Neural cell (in vitro differentiated cells): ENCODE data around the gene VWF. TPM values are rescaled to one million over a fixed set of nuclear protein-coding genes. Genes with fewer than 3 reads are reported as not detected.

ENCODE experiments used
- H2AFZ ChIP-seq: fragments of 200-600, 300-800 bp; sonication (generic), shearing (Covaris generic); 2 replicates; pipeline ENCODE4 v1.6.0; 2014; ENCODE audit warnings: low read depth, mild to moderate bottlenecking, antibody characterized with exemption, low read length, moderate library complexity
- H3F3A ChIP-seq: fragments of 200-600 bp; shearing (Covaris generic); 2 replicates; pipeline ENCODE4 v1.6.1; 2016; ENCODE audit warnings: mild to moderate bottlenecking, moderate library complexity, mixed read lengths, antibody characterized with exemption, low read length; ENCODE audit not compliant: insufficient read depth, poor library complexity, severe bottlenecking
- H3K27ac ChIP-seq: fragments of 200-600, 300-800 bp; sonication (generic), shearing (Covaris generic); 2 replicates; pipeline ENCODE4 v1.5.1; 2014; ENCODE audit warnings: mild to moderate bottlenecking, low read length, moderate library complexity
- H3K27me3 ChIP-seq: fragments of 300-800, 200-600 bp; sonication (generic), shearing (Covaris generic); 2 replicates; pipeline ENCODE4 v1.6.0; 2014; ENCODE audit warnings: mild to moderate bottlenecking, low read depth, low read length, moderate library complexity; ENCODE audit not compliant: insufficient read depth
- H3K36me3 ChIP-seq: fragments of 300-800, 200-600 bp; sonication (generic), shearing (Covaris generic); 2 replicates; pipeline ENCODE4 v1.5.1; 2014; ENCODE audit warnings: mild to moderate bottlenecking, antibody characterized with exemption, low read length, moderate library complexity; ENCODE audit not compliant: insufficient read depth
- H3K4me2 ChIP-seq: fragments of 300-800, 200-600 bp; sonication (generic), shearing (Covaris generic); 2 replicates; pipeline ENCODE4 v1.6.0; 2014; ENCODE audit warnings: mild to moderate bottlenecking, low read length
- H3K4me3 ChIP-seq: fragments of 300-800, 200-600 bp; sonication (generic), shearing (Covaris generic); 2 replicates; pipeline ENCODE4 v1.5.1; 2014; ENCODE audit warnings: mild to moderate bottlenecking, low read length, moderate library complexity
- H3K79me2 ChIP-seq: fragments of 200-600 bp; shearing (Covaris generic); replicated peaks from 2 replicates; pipeline ENCODE4 v1.6.0; 2014; ENCODE audit warnings: mild to moderate bottlenecking, low read length, moderate library complexity; ENCODE audit not compliant: insufficient read depth
- H3K9ac ChIP-seq: fragments of 300-800, 200-600 bp; sonication (generic), shearing (Covaris generic); 2 replicates; pipeline ENCODE4 v1.6.1; 2016; ENCODE audit warnings: mild to moderate bottlenecking, low read length, mixed read lengths
- H3K9me2 ChIP-seq: fragments of 200-600 bp; shearing (Covaris generic); 2 replicates; pipeline ENCODE4 v1.6.1; 2016; ENCODE audit warnings: mild to moderate bottlenecking, low read length, mixed read lengths; ENCODE audit not compliant: insufficient read depth
- H3K9me3 ChIP-seq: fragments of 200-600, 300-800 bp; sonication (generic), shearing (Covaris generic); 2 replicates; pipeline ENCODE4 v1.6.1; 2016; ENCODE audit warnings: mild to moderate bottlenecking, mixed run types, low read length, moderate library complexity, mixed read lengths
- H4K20me1 ChIP-seq: fragments of 200-600 bp; shearing (Covaris generic); 2 replicates; pipeline ENCODE4 v1.6.1; 2016; ENCODE audit warnings: mild to moderate bottlenecking, mixed run types; ENCODE audit not compliant: insufficient read depth
- EP300 ChIP-seq: fragments of 450-650 bp; conservative IDR thresholded peaks from 2 replicates; pipeline ENCODE4 v1.6.1; 2014; ENCODE audit warnings: antibody characterized with exemption, mild to moderate bottlenecking, moderate library complexity; ENCODE audit not compliant: poor library complexity, severe bottlenecking
- EZH2 ChIP-seq: fragments of 200-600, 300-800 bp; shearing (Covaris generic), sonication (generic); IDR thresholded peaks from 2 replicates; pipeline ENCODE4 v1.6.1; 2014; ENCODE audit warnings: antibody characterized with exemption, low read length, borderline replicate concordance, mild to moderate bottlenecking; ENCODE audit not compliant: insufficient read depth, poor library complexity, severe bottlenecking
- MXI1 ChIP-seq: fragments of 450-650 bp; conservative IDR thresholded peaks from 2 replicates; pipeline ENCODE4 v1.6.1; 2014; ENCODE audit warnings: antibody characterized with exemption, mild to moderate bottlenecking; ENCODE audit not compliant: poor library complexity, severe bottlenecking
- POLR2AphosphoS5 ChIP-seq: IDR thresholded peaks from 2 replicates; pipeline ENCODE4 v1.6.1; 2012
- RAD21 ChIP-seq: fragments of 450-650 bp; conservative IDR thresholded peaks from 2 replicates; pipeline ENCODE4 v1.6.1; 2014; ENCODE audit warnings: antibody characterized with exemption, mild to moderate bottlenecking, moderate library complexity
- SMC3 ChIP-seq: fragments of 450-650 bp; conservative IDR thresholded peaks from 2 replicates; pipeline ENCODE4 v1.6.1; 2014; ENCODE audit warnings: antibody characterized with exemption, mild to moderate bottlenecking, moderate library complexity; ENCODE audit not compliant: poor library complexity
- TAF1 ChIP-seq: IDR thresholded peaks from 2 replicates; pipeline ENCODE4 v1.6.1; 2012; ENCODE audit warnings: low read depth
- polyA plus RNA-seq: library from polyadenylated mRNA; depleted of rRNA; stranded (reverse); fragments of >200 nt; gene quantifications from 2 replicates; pipeline ENCODE4 v1.2.3, GENCODE V29; 2014
- TF ChIP-seq, protein P1 (sequence below): fragments of 450-650 bp; IDR thresholded peaks from 2 replicates; pipeline ENCODE4 v1.5.1; 2014; ENCODE audit warnings: antibody characterized with exemption, mild to moderate bottlenecking, moderate library complexity; ENCODE audit not compliant: poor library complexity, severe bottlenecking
- TF ChIP-seq, protein P2 (sequence below): IDR thresholded peaks from 2 replicates; pipeline ENCODE4 v1.6.1; 2012; ENCODE audit warnings: borderline replicate concordance

VWF gene
- polyA plus RNA-seq, 1 donor from 2014 or later: not detected

DNA sequence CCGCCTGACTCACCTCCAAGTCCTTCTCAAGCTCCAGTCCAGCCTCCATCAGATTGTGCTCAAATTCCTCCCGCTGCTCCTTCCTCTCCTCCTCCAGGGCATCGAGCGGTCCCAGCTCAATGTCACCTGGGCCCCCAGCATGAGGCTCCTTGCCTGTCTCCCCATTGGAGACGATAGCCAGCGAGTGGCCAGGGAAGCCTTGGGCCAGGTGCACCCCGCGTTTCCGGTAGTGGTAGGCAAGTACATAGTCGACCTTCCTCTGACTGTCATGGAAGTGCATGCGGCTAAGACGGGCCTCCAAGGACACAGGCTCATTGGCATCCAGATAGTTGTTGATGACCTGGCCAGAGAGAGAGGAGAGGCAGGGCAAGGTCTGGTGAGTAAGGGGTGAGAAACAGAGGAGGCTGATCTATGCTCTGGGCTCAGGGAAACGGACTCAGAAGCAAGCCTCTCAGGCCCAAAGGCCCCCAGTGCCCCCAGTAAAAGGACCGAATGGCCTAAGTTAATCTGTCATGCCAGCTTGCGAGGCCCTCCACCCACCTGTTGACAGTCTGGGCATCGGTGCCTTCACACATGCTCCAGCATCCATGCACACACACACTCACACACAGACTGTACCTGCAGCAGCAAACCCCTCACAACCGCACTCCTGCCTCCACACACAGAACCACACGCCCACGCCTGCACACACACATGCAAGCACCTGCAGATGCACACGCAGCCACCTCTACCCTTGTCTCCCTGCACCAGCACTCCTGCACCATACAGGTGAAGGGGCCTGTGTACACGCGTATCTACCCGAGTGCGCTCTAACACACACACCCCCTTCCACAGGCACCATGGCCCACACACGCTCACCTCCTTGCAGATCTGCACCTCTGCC lies 203.2 kb downstream of the VWF start:
- H3F3A ChIP-seq: no peaks in the 10 kb centered on the region

DNA sequence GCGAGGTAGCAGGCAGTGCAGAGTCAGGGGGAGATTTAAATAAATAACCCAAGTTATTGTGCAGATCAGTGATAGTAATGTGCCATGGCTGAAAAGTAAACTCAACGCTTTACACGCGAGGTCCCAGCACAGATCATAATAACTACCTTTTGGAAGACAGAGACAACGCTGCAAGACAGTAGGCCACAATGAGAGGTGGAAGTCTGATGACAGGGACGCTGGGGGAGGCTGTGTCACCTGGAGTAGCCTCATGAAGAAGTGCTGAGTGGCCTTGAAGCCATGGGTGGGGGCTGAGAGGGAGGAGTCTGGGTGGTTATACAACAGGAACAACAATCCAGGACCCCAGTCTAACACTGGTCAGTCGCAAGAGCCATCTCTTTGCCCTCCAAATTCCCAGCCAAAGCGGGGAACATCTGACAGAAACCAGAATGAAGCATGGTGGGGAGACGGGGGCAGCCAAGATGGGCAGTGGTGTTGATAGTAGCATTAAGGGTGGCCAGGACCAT lies 207.6 kb downstream of the VWF start:
- H3K27me3 ChIP-seq: no peaks in the 10 kb centered on the region
- H3K27ac ChIP-seq: no peak overlapping the region
- no peaks in the 10 kb centered on the region for H3F3A ChIP-seq
- H3K9me3 ChIP-seq: no peaks in the 10 kb centered on the region
- H4K20me1 ChIP-seq: no peaks in the 10 kb centered on the region
- no peaks in the 10 kb centered on the region for H3K36me3 ChIP-seq
- no peak overlapping the region for H3K9ac ChIP-seq
- H3K79me2 ChIP-seq: no peaks in the 10 kb centered on the region
- no peak overlapping the region for H2AFZ ChIP-seq
- H3K4me3 ChIP-seq: no peak overlapping the region
- TF ChIP-seq, protein P1, sequence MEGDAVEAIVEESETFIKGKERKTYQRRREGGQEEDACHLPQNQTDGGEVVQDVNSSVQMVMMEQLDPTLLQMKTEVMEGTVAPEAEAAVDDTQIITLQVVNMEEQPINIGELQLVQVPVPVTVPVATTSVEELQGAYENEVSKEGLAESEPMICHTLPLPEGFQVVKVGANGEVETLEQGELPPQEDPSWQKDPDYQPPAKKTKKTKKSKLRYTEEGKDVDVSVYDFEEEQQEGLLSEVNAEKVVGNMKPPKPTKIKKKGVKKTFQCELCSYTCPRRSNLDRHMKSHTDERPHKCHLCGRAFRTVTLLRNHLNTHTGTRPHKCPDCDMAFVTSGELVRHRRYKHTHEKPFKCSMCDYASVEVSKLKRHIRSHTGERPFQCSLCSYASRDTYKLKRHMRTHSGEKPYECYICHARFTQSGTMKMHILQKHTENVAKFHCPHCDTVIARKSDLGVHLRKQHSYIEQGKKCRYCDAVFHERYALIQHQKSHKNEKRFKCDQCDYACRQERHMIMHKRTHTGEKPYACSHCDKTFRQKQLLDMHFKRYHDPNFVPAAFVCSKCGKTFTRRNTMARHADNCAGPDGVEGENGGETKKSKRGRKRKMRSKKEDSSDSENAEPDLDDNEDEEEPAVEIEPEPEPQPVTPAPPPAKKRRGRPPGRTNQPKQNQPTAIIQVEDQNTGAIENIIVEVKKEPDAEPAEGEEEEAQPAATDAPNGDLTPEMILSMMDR: no peak
- TF ChIP-seq, protein P2, sequence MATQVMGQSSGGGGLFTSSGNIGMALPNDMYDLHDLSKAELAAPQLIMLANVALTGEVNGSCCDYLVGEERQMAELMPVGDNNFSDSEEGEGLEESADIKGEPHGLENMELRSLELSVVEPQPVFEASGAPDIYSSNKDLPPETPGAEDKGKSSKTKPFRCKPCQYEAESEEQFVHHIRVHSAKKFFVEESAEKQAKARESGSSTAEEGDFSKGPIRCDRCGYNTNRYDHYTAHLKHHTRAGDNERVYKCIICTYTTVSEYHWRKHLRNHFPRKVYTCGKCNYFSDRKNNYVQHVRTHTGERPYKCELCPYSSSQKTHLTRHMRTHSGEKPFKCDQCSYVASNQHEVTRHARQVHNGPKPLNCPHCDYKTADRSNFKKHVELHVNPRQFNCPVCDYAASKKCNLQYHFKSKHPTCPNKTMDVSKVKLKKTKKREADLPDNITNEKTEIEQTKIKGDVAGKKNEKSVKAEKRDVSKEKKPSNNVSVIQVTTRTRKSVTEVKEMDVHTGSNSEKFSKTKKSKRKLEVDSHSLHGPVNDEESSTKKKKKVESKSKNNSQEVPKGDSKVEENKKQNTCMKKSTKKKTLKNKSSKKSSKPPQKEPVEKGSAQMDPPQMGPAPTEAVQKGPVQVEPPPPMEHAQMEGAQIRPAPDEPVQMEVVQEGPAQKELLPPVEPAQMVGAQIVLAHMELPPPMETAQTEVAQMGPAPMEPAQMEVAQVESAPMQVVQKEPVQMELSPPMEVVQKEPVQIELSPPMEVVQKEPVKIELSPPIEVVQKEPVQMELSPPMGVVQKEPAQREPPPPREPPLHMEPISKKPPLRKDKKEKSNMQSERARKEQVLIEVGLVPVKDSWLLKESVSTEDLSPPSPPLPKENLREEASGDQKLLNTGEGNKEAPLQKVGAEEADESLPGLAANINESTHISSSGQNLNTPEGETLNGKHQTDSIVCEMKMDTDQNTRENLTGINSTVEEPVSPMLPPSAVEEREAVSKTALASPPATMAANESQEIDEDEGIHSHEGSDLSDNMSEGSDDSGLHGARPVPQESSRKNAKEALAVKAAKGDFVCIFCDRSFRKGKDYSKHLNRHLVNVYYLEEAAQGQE: no peak
- no peak for TF ChIP-seq EZH2
- no peak for TF ChIP-seq POLR2AphosphoS5
- no peak for TF ChIP-seq SMC3
- TF ChIP-seq MXI1: no peak
- TF ChIP-seq EP300: no peak
- no peak for TF ChIP-seq RAD21
- TF ChIP-seq TAF1: no peak
- no peak overlapping the region for H3K4me2 ChIP-seq
- H3K9me2 ChIP-seq: no peaks in the 10 kb centered on the region

More for the DNA sequence above, 203.2 kb downstream of the VWF start:
- H3K36me3 ChIP-seq: no peaks in the 10 kb centered on the region
- no peaks in the 10 kb centered on the region for H3K27me3 ChIP-seq
- H3K9ac ChIP-seq: no peak overlapping the region
- H3K9me3 ChIP-seq: no peaks in the 10 kb centered on the region
- H4K20me1 ChIP-seq: no peaks in the 10 kb centered on the region
- no peak overlapping the region for H3K4me3 ChIP-seq
- no peaks in the 10 kb centered on the region for H3K9me2 ChIP-seq
- H2AFZ ChIP-seq: no peak overlapping the region
- H3K27ac ChIP-seq: no peak overlapping the region
- H3K4me2 ChIP-seq: no peak overlapping the region
- no peaks in the 10 kb centered on the region for H3K79me2 ChIP-seq
- TF ChIP-seq SMC3 (no peak), EZH2 (no peak), EP300 (no peak)
